Measurements from ENCODE around the gene RNF113A.
"Not testable (repeated sequence)": the region's sequence is repeated elsewhere in the genome, so short reads cannot be mapped to it uniquely, and the experiment has no call there.

Gene RNF113A

GRCh38 chrX:119833905-119834304, 37.6 kb downstream of the RNF113A start:
- DNase-seq (no peak), ATAC-seq (no peak)

- ATAC-seq: no peak
- DNase-seq: no peak
Measured at GRCh38 chrX:119828446-119828845, 43.1 kb downstream of the RNF113A start.

GRCh38 chrX:119826399-119826959, 45.1 kb downstream of the RNF113A start:
- no peak for DNase-seq
- peak; percentile 32 for ATAC-seq

- ATAC-seq, DNase-seq: not testable (repeated sequence)
Measured at GRCh38 chrX:119824221-119824620, 47.3 kb downstream of the RNF113A start.

GRCh38 chrX:119821703-119822102, 49.8 kb downstream of the RNF113A start:
- not testable (repeated sequence) for DNase-seq, ATAC-seq

All from stimulated activated naive CD8-positive, alpha-beta T cell treated with anti-CD3 and anti-CD28 coated beads, Interleukin-15, Interleukin-2, amounts not matched to agents 100 U/mL and 50 U/mL, for 24 hours (primary cell).